MM.1S (cell line): ENCODE measurements around the gene PLBD2.

Source experiments
- CTCF ChIP-seq: fragments of 300-600 bp; sonication (generic); IDR thresholded peaks from 2 replicates; pipeline ENCODE4 v1.5.1; 2016; ENCODE audit warnings: antibody characterized with exemption, low read length, mixed read lengths
- EZH2 ChIP-seq: fragments of 300-600 bp; sonication (generic); optimal IDR thresholded peaks from 2 replicates; pipeline ENCODE3; 2017; ENCODE audit warnings: low read depth, mild to moderate bottlenecking, antibody characterized with exemption, low read length, mixed read lengths

GRCh38 chr12:113387631-113388030, 29.2 kb downstream of the PLBD2 start:
- TF ChIP-seq CTCF (no peak), EZH2 (no peak)
